ENCODE data around the gene GRAMD4. TPM values are rescaled to one million over a fixed set of nuclear protein-coding genes. Genes with fewer than 3 reads are reported as not detected.

GRAMD4 gene
- 30.2 and 36.8 TPM in 2 replicates for total RNA-seq

GRCh38 chr22:46619830-46620501, at the start of gene GRAMD4:
GRAMD4 (plus strand) TSS chr22:46620386; CDS start chr22:46626800, 6,414 bp downstream.
- TF ChIP-seq CTCF (conservative IDR thresholded peaks at IDR 0.05; ENCODE audit: low read depth, low read length) = no peak
- no peak for DNase-seq (ENCODE audit: low read depth)
- H3K4me3 ChIP-seq (ENCODE audit: low read depth, low read length) = no peak within 1 kb of the TSS

- no peak for DNase-seq (ENCODE audit: low read depth)
- TF ChIP-seq CTCF (conservative IDR thresholded peaks at IDR 0.05; ENCODE audit: low read depth, low read length) = no peak
- H3K4me3 ChIP-seq (ENCODE audit: low read depth, low read length) = no peak overlapping the region
These were observed 48.4 kb upstream of the GRAMD4 start for GRCh38 chr22:46571642-46572250.

- no peak for TF ChIP-seq CTCF (conservative IDR thresholded peaks at IDR 0.05; ENCODE audit: low read depth, low read length)
- no peak for DNase-seq (ENCODE audit: low read depth)
- no peak overlapping the region for H3K4me3 ChIP-seq (ENCODE audit: low read depth, low read length)
These were observed 47.0 kb upstream of the GRAMD4 start for GRCh38 chr22:46572911-46573780.

- no peak for TF ChIP-seq CTCF (conservative IDR thresholded peaks at IDR 0.05; ENCODE audit: low read depth, low read length)
- no peak overlapping the region for H3K4me3 ChIP-seq (ENCODE audit: low read depth, low read length)
- no peak for DNase-seq (ENCODE audit: low read depth)
These were observed 46.3 kb upstream of the GRAMD4 start for GRCh38 chr22:46573781-46574437.

GRCh38 chr22:46574438-46574992, 45.7 kb upstream of the GRAMD4 start:
- H3K4me3 ChIP-seq (ENCODE audit: low read depth, low read length) = no peak overlapping the region
- TF ChIP-seq CTCF (conservative IDR thresholded peaks at IDR 0.05; ENCODE audit: low read depth, low read length) = no peak

More at GRCh38 chr22:46574438-46574992, 45.7 kb upstream of the GRAMD4 start:
- DNase-seq (ENCODE audit: low read depth) = no peak
